H9 (cell line): ENCODE results near the gene DKKL1. TPM values are rescaled to one million over a fixed set of nuclear protein-coding genes. Genes with fewer than 3 reads are reported as not detected.

Experiments
- DNase-seq: peaks from one replicate; pipeline ENCODE4 v3.0.0-alpha.2; 2017
- H2AFZ ChIP-seq: one replicate; pipeline ENCODE4 v1.6.1; 2013; ENCODE audit warnings: mild to moderate bottlenecking, low read length, control low read depth, moderate library complexity
- H2AK5ac ChIP-seq: 2 replicates; pipeline ENCODE4 v1.6.1; 2013; ENCODE audit warnings: low read length, control low read depth, mixed read lengths; ENCODE audit not compliant: insufficient read length
- H2BK120ac ChIP-seq: one replicate; pipeline ENCODE4 v1.6.1; 2013; ENCODE audit warnings: low read depth, mild to moderate bottlenecking, low read length, control low read depth, inconsistent platforms; ENCODE audit not compliant: poor library complexity, severe bottlenecking
- H2BK12ac ChIP-seq: 2 replicates; pipeline ENCODE4 v1.6.1; 2013; ENCODE audit warnings: low read length, control low read depth, mixed read lengths, low read depth; ENCODE audit not compliant: insufficient read length
- H2BK15ac ChIP-seq: 2 replicates; pipeline ENCODE4 v1.6.1; 2013; ENCODE audit warnings: low read depth, low read length, control low read depth
- H2BK20ac ChIP-seq: one replicate; pipeline ENCODE4 v1.6.1; 2013; ENCODE audit warnings: low read depth, mild to moderate bottlenecking, low read length, control low read depth, inconsistent platforms; ENCODE audit not compliant: poor library complexity, severe bottlenecking
- H2BK5ac ChIP-seq: 2 replicates; pipeline ENCODE4 v1.6.1; 2013; ENCODE audit warnings: low read length, control low read depth, mixed read lengths; ENCODE audit not compliant: insufficient read length
- H3K14ac ChIP-seq: 2 replicates; pipeline ENCODE4 v1.6.1; 2013; ENCODE audit warnings: low read length, control low read depth; ENCODE audit not compliant: insufficient read depth
- H3K18ac ChIP-seq: 2 replicates; pipeline ENCODE4 v1.6.1; 2013; ENCODE audit warnings: low read depth, mild to moderate bottlenecking, mixed read lengths, low read length, control low read depth; ENCODE audit not compliant: insufficient read length
- H3K23ac ChIP-seq: 2 replicates; pipeline ENCODE4 v1.6.1; 2013; ENCODE audit warnings: low read length, control low read depth, mixed read lengths, low read depth; ENCODE audit not compliant: insufficient read length
- H3K23me2 ChIP-seq: 2 replicates; pipeline ENCODE4 v1.6.1; 2013; ENCODE audit warnings: low read depth, mild to moderate bottlenecking, mixed read lengths, low read length, control low read depth; ENCODE audit not compliant: insufficient read length, poor library complexity, severe bottlenecking
- H3K27ac ChIP-seq: 2 replicates; pipeline ENCODE4 v1.5.1; 2013; ENCODE audit warnings: low read length, control low read depth, mixed read lengths, low read depth; ENCODE audit not compliant: insufficient read length
- H3K27me3 ChIP-seq: 2 replicates; pipeline ENCODE4 v1.6.1; 2013; ENCODE audit warnings: low read length, control low read depth, inconsistent platforms; ENCODE audit not compliant: insufficient read depth
- H3K4ac ChIP-seq: 2 replicates; pipeline ENCODE4 v1.6.1; 2013; ENCODE audit warnings: low read depth, mild to moderate bottlenecking, control low read depth, inconsistent platforms, low read length, moderate library complexity
- H3K4me1 ChIP-seq: 2 replicates; pipeline ENCODE4 v1.6.1; 2013; ENCODE audit warnings: low read length, control low read depth, inconsistent platforms; ENCODE audit not compliant: insufficient read depth
- H3K4me2 ChIP-seq: 2 replicates; pipeline ENCODE4 v1.6.1; 2013; ENCODE audit warnings: low read length, control low read depth, mixed read lengths; ENCODE audit not compliant: insufficient read length, insufficient read depth
- H3K56ac ChIP-seq: 2 replicates; pipeline ENCODE4 v1.6.1; 2013; ENCODE audit warnings: low read depth, mild to moderate bottlenecking, mixed read lengths, low read length, control low read depth; ENCODE audit not compliant: insufficient read length
- H3K79me1 ChIP-seq: 2 replicates; pipeline ENCODE4 v1.6.1; 2013; ENCODE audit warnings: low read depth, mild to moderate bottlenecking, moderate library complexity, low read length, control low read depth, inconsistent platforms; ENCODE audit not compliant: insufficient read depth, poor library complexity, severe bottlenecking
- H3K79me2 ChIP-seq: 2 replicates; pipeline ENCODE4 v1.6.1; 2013; ENCODE audit warnings: low read length, control low read depth, inconsistent platforms; ENCODE audit not compliant: insufficient read depth
- H3K9ac ChIP-seq: 2 replicates; pipeline ENCODE4 v1.6.1; 2013; ENCODE audit warnings: low read length, control low read depth, mixed read lengths; ENCODE audit not compliant: insufficient read length; ENCODE audit errors: extremely low read depth
- H3K9me3 ChIP-seq: one replicate; pipeline ENCODE4 v1.6.1; 2013; ENCODE audit warnings: low read depth, low read length, inconsistent platforms; ENCODE audit not compliant: control insufficient read depth
- H3T11ph ChIP-seq: one replicate; pipeline ENCODE4 v1.6.1; 2013; ENCODE audit warnings: mild to moderate bottlenecking, low read length, control low read depth, inconsistent platforms
- H4K20me1 ChIP-seq: one replicate; pipeline ENCODE4 v1.6.1; 2013; ENCODE audit not compliant: control insufficient read depth, insufficient read length, insufficient read depth
- H4K5ac ChIP-seq: 2 replicates; pipeline ENCODE4 v1.6.1; 2013; ENCODE audit warnings: low read depth, mild to moderate bottlenecking, mixed read lengths, low read length, control low read depth; ENCODE audit not compliant: insufficient read length
- H4K8ac ChIP-seq: replicated peaks from 2 replicates; pipeline ENCODE4 v1.6.1; 2013; ENCODE audit warnings: low read length, control low read depth, mixed read lengths, low read depth; ENCODE audit not compliant: insufficient read length
- H4K91ac ChIP-seq: 2 replicates; pipeline ENCODE4 v1.6.1; 2013; ENCODE audit warnings: low read depth, mild to moderate bottlenecking, moderate library complexity, mixed read lengths, low read length, control low read depth; ENCODE audit not compliant: insufficient read length
- H3K27ac Mint-ChIP-seq, 3 experiments: 2 replicates in 2 of 3; 3 replicates in 1 of 3; pipeline ENCODE4 v1.8.0; 2020 to 2021; ENCODE audit warnings: mixed read lengths in 3 of 3, mild to moderate bottlenecking in 1 of 3, moderate library complexity in 1 of 3
- H3K27me3 Mint-ChIP-seq: 2 replicates; pipeline ENCODE4 v1.8.0; 2021; ENCODE audit warnings: low read depth, mild to moderate bottlenecking, moderate library complexity, mixed read lengths
- H3K36me3 Mint-ChIP-seq, 3 experiments: 2 replicates in 2 of 3; 3 replicates in 1 of 3; pipeline ENCODE4 v1.8.0; 2020 to 2021; ENCODE audit warnings: low read depth in 3 of 3, mixed read lengths in 3 of 3; ENCODE audit not compliant: insufficient read depth in 1 of 3
- H3K4me1 Mint-ChIP-seq, 2 experiments: 2 replicates each; pipeline ENCODE4 v1.8.0; 2020; ENCODE audit warnings: mixed read lengths in 2 of 2
- H3K4me3 Mint-ChIP-seq, 2 experiments: 2 replicates in 1 of 2; 3 replicates in 1 of 2; pipeline ENCODE4 v1.8.0; 2020 to 2021; ENCODE audit warnings: mild to moderate bottlenecking in 2 of 2, mixed read lengths in 2 of 2, moderate library complexity in 1 of 2
- H3K9me3 Mint-ChIP-seq, 2 experiments: 2 replicates in 1 of 2; 3 replicates in 1 of 2; pipeline ENCODE4 v1.8.0; 2020; ENCODE audit warnings: mild to moderate bottlenecking in 2 of 2, mixed read lengths in 2 of 2, moderate library complexity in 1 of 2
- WGBS: extraction: QIAGEN DNeasy Blood & Tissue Kit; methylation state at CpG from one replicate; pipeline ENCODE4 v1.1.7; 2013; ENCODE audit warnings: missing lambda C conversion rate, low lambda C conversion rate, mixed read lengths; ENCODE audit not compliant: insufficient read length; ENCODE audit errors: extremely low coverage; 5-methylcytosine and 5-hydroxymethylcytosine counted together
- total RNA-seq: library from RNA; stranded (reverse); gene quantifications from 2 replicates; pipeline ENCODE4 v1.2.1, GENCODE V29; 2021
- TF ChIP-seq, protein P1 (sequence below): fragments of 200-600 bp; sonication (generic); conservative IDR thresholded peaks from 3 replicates; pipeline ENCODE4 v1.8.0; 2021; ENCODE audit warnings: antibody characterized with exemption, mild to moderate bottlenecking

DKKL1 gene
- total RNA-seq, 1 experiment from 2014 or later = 3.5 TPM

DNA sequence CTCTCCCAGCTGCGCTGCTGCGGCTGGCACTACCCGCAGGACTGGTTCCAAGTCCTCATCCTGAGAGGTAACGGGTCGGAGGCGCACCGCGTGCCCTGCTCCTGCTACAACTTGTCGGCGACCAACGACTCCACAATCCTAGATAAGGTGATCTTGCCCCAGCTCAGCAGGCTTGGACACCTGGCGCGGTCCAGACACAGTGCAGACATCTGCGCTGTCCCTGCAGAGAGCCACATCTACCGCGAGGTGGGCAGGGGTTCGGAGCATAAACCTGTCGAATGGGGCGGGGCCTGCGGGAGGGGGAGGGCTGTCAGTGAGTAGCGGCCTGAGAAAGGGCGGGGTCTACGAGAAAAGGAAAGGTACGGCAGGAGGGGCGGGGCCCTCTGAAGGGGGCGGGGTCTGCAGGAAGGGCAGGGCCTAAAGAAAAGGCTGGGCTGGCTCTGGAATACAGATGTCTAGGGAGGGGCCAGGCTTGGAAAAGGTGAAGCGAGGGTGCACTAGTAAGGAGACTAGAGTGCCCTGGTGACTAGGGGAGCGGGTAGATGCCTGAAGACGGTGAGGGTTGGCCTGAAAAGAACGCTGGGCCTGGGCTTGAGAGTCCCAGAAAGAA, 24.9 kb upstream of the DKKL1 start:
- Histone ChIP-seq H3K4me2 (peak overlapping the region; percentile 68), H3K23me2 (peaks cover 12% of the 10 kb centered on the region), H4K91ac (no peak overlapping the region), H3K9ac (no peak overlapping the region), H3K18ac (no peak overlapping the region), H4K8ac (no peak overlapping the region), H2BK120ac (no peak overlapping the region), H3K56ac (no peak overlapping the region), H4K20me1 (no peaks in the 10 kb centered on the region), H3K27ac (no peak overlapping the region), H3K79me2 (no peaks in the 10 kb centered on the region), H4K5ac (no peak overlapping the region), H3K79me1 (no peaks in the 10 kb centered on the region), H3K4ac (no peak overlapping the region), H3K23ac (no peak overlapping the region), H3K4me1 (peaks cover 2% of the 10 kb centered on the region; the same call in 1 of the 2 replicates), H3K9me3 (no peaks in the 10 kb centered on the region), H3T11ph (no peak overlapping the region), H2BK20ac (no peak overlapping the region), H3K14ac (0 out of 2 replicates have a peak overlapping the region, but pooled peaks have one; percentile 48), H2BK12ac (no peak overlapping the region), H2AK5ac (no peak overlapping the region), H2BK5ac (no peak overlapping the region), H3K27me3 (peaks cover 3% of the 10 kb centered on the region; the same call in 1 of the 2 replicates), H2BK15ac (no peak overlapping the region), H2AFZ (no peak overlapping the region)
- TF ChIP-seq, protein P1, sequence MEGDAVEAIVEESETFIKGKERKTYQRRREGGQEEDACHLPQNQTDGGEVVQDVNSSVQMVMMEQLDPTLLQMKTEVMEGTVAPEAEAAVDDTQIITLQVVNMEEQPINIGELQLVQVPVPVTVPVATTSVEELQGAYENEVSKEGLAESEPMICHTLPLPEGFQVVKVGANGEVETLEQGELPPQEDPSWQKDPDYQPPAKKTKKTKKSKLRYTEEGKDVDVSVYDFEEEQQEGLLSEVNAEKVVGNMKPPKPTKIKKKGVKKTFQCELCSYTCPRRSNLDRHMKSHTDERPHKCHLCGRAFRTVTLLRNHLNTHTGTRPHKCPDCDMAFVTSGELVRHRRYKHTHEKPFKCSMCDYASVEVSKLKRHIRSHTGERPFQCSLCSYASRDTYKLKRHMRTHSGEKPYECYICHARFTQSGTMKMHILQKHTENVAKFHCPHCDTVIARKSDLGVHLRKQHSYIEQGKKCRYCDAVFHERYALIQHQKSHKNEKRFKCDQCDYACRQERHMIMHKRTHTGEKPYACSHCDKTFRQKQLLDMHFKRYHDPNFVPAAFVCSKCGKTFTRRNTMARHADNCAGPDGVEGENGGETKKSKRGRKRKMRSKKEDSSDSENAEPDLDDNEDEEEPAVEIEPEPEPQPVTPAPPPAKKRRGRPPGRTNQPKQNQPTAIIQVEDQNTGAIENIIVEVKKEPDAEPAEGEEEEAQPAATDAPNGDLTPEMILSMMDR = 0 out of 3 replicates have a peak, but pooled peaks have one; percentile 22
- peaks cover 0 to 3% of the 10 kb centered on the region in 2 experiments; a peak in 2 of 5 replicates for H3K9me3 Mint-ChIP-seq
- H3K36me3 Mint-ChIP-seq = peaks cover 16 to 54% (median 36%) of the 10 kb centered on the region in 3 experiments
- peak overlapping the region in 2 of 3 experiments; percentile 86 to 97; a peak in 4 of 7 replicates for H3K27ac Mint-ChIP-seq
- peaks cover 20 to 36% of the 10 kb centered on the region in 2 experiments for H3K4me1 Mint-ChIP-seq
- no CpG with 5 or more reads among the region's 30 CpGs for WGBS
- peak; percentile 98 for DNase-seq
- peaks cover 18% of the 10 kb centered on the region for H3K27me3 Mint-ChIP-seq
- peak overlapping the region; percentile 61 to 83 for H3K4me3 Mint-ChIP-seq
